Fibroblast of mammary gland (primary cell): Measurements from ENCODE around the gene VSX1.

ENCODE experiments used
- DNase-seq: peaks from one replicate; pipeline ENCODE4 v3.0.0-alpha.2; 2010; ENCODE audit warnings: low read depth
- H3K4me3 ChIP-seq: 2 replicates; pipeline ENCODE4 v1.5.1; 2011; ENCODE audit warnings: low read depth, mild to moderate bottlenecking, low read length, moderate library complexity; ENCODE audit not compliant: control insufficient read depth
- TF ChIP-seq, protein P1 (sequence below): conservative IDR thresholded peaks from 2 replicates; pipeline ENCODE4 v1.5.1; 2011; ENCODE audit warnings: low read depth, low read length, inconsistent platforms; ENCODE audit not compliant: control insufficient read depth, insufficient read depth

The VSX1 gene

DNA sequence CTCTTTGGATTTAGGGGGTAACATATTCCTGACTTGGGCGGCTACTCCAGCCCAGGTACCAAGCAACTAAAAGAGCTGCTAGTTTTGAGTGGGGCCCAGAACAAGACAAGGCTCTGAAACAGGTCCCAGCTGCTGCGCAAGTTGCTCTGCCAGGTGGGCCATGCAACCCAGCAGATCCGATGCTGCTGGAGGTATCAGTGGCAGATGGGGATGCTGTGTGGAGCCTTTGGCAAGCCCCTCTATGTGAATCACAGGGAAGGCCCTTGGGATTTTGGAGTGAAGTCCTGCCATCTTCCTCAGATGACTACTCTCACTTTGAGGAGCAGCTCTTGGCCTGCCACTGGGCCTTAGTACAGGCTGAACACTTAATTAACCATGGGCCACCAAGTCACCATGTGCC is 43.7 kb upstream of the VSX1 start:
- TF ChIP-seq, protein P1, sequence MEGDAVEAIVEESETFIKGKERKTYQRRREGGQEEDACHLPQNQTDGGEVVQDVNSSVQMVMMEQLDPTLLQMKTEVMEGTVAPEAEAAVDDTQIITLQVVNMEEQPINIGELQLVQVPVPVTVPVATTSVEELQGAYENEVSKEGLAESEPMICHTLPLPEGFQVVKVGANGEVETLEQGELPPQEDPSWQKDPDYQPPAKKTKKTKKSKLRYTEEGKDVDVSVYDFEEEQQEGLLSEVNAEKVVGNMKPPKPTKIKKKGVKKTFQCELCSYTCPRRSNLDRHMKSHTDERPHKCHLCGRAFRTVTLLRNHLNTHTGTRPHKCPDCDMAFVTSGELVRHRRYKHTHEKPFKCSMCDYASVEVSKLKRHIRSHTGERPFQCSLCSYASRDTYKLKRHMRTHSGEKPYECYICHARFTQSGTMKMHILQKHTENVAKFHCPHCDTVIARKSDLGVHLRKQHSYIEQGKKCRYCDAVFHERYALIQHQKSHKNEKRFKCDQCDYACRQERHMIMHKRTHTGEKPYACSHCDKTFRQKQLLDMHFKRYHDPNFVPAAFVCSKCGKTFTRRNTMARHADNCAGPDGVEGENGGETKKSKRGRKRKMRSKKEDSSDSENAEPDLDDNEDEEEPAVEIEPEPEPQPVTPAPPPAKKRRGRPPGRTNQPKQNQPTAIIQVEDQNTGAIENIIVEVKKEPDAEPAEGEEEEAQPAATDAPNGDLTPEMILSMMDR: no peak
- DNase-seq: no peak
- H3K4me3 ChIP-seq: no peak overlapping the region

DNA sequence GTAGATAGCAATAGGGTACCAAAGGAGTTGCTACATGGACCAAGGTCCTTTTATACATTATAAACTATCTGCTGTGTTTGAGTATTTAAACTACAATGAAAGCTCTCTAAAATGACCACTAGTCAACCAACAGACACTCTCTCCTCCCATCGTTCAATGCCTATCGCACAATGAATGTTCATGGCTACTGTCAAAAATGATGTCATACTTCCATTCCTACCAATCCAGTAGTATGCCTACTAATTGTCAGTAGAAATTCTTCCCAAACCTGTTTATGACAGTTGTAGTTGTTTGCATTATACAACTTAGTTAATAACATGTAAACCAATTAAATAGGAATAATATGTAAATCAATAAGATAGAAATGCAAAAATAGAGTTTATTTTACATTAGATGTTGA is 39.0 kb upstream of the VSX1 start:
- no peak for DNase-seq
- TF ChIP-seq, protein P1: no peak
- H3K4me3 ChIP-seq: no peak overlapping the region

DNA sequence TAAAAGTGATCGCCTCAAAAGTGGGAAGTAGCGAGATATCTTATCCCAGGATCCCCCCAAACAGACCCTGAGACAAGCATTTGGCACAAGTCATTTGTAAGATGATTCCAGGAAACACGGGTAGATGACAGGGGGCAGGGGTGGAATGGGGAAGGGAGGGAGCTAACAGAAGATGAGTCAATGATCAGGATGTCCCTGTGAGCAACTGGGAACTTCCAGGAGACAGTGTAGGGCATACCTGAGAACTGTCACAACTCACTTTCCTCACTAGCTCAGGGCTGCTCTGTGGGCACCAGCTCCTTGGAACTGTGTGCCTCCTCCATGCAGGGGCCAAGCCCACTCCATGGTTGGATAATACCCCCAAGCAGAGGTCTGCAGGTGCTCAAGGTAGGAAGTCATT is 38.5 kb upstream of the VSX1 start:
- no peak overlapping the region for H3K4me3 ChIP-seq
- TF ChIP-seq, protein P1: no peak
- no peak for DNase-seq

DNA sequence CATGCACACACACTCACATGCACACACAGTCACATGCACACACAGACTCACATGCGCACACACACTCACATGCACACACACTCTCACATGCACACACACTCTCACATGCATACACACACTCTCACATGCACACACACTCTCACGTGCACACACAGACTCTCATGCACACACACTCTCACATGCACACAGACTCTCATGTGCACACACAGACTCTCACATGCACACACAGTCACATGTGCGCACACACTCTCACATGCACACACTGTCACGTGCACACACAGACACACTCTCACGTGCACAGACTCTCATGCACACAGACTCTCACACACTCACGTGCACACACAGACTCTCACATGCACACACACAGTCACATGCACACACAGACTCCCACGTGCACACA is 36.6 kb upstream of the VSX1 start:
- no peak overlapping the region for H3K4me3 ChIP-seq
- TF ChIP-seq, protein P1: no peak
- no peak for DNase-seq

DNA sequence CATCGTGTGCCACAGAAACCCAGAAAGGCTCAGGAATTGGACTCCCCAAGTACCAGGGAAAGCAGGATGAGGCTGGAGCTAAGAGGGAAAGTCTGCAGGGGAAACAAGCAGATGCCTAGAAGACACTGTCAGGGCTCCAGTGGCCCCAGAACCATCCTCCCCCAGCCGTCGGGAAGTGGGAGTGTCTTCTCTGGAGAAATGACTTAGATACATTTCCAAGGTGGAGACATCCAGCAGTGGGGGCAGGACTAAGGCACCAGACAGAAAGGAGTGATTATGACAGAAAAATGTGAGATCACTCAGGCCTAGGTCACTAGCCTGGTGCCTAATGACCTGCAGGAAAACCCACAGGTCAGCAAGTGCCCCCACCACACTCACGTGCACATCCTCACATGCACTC is 36.0 kb upstream of the VSX1 start:
- TF ChIP-seq, protein P1: no peak
- H3K4me3 ChIP-seq: no peak overlapping the region
- no peak for DNase-seq

DNA sequence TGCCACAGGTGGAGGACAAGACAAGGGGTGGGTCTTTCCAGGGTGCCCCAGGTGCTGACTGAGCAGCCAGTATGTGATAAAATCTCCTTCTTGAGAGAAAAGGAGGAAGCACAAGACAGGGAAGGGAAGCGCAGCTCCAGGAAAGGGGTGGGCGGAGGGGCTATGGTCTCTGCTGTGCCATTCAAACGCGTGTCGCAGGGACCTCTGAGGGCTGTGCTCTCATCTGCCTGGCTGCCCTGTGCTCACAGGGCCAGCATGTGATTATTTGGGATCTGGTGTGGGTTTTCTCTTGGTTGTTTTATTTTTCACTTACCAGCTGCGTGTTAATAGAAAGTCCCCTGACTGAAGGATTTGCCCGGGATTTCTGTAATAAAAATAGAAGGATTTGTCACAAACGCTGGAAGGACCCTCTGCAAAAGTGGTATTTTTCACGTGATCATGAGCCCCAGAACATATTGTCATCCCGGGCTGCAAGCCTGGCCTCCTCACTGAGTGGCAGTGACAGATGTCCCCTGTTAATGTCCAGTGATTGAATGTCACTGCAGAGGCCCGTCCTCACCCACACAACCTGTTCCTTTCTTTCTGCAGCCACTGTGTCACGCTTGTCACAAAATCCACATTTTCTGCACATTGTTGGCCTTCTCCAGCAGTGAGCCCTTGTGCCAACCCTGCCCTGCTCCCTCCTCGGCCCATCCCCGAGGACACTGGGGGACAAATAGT is 35.0 kb upstream of the VSX1 start:
- no peak overlapping the region for H3K4me3 ChIP-seq
- TF ChIP-seq, protein P1: no peak
- DNase-seq: no peak

DNA sequence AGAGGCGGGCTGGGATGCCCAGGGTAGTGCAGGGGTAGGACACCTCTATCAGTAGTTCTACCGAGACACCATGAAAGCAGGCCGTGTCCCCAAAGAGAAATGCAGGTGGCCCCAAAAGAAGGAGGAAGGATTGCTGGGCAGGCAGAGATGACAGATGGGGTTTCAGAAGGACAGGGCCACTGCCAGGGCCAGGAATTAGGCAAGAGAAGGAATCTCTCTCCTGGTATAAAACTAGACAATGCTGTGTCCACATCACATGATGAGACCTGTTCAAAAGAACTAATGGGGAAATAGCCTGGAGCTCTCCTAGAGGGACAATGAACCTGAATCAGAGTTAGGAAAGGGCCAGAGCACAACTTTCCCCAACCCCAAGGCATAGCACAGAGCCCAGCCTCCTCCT is 21.6 kb upstream of the VSX1 start:
- TF ChIP-seq, protein P1: no peak
- DNase-seq: no peak
- no peak overlapping the region for H3K4me3 ChIP-seq
